ENCODE data around the gene EPM2A.

- TF ChIP-seq CTCF (optimal IDR thresholded peaks at IDR 0.05 in 1 of 3, IDR thresholded peaks at IDR 0.05 in 1 of 3, conservative IDR thresholded peaks at IDR 0.05 in 1 of 3; ENCODE audit: extremely low read depth in 1 of 3, insufficient read depth in 2 of 3, low read length in 3 of 3) (no peak), EZH2 (IDR thresholded peaks at IDR 0.05; ENCODE audit: low read length) (no peak)
Observed at GRCh38 chr6:145601397-145601796, 133.9 kb downstream of the EPM2A start.

All from keratinocyte (primary cell).